ENCODE results near the gene PSMG3.
A peak's percentile ranks its signal among the peaks of the same experiment; 100 is the strongest.

The PSMG3 gene

DNA sequence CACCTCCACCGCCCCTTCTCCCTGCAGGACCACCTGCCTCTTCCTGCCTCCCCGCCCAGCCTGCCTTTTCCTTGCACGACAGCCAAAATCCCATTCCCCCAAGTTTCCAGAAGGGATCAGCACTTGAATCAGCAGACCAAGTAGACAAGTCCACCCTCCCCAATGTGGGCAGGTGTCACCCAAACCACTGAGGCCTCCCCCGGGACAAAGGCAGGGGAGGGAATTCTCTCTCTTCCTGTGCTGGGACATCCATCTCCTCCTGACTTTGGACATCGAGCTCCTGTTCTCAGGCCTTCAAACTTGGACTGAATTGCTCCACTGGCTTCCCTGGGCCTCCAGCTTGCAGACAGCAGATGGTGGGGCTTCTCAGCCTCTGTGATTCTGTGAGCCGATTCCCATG is 21.6 kb upstream of the PSMG3 start:
- TF ChIP-seq, protein P1, sequence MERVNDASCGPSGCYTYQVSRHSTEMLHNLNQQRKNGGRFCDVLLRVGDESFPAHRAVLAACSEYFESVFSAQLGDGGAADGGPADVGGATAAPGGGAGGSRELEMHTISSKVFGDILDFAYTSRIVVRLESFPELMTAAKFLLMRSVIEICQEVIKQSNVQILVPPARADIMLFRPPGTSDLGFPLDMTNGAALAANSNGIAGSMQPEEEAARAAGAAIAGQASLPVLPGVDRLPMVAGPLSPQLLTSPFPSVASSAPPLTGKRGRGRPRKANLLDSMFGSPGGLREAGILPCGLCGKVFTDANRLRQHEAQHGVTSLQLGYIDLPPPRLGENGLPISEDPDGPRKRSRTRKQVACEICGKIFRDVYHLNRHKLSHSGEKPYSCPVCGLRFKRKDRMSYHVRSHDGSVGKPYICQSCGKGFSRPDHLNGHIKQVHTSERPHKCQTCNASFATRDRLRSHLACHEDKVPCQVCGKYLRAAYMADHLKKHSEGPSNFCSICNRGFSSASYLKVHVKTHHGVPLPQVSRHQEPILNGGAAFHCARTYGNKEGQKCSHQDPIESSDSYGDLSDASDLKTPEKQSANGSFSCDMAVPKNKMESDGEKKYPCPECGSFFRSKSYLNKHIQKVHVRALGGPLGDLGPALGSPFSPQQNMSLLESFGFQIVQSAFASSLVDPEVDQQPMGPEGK (CRISPR knock-in tag; IDR thresholded peaks at IDR 0.05; ENCODE audit: borderline replicate concordance), result no peak
- TF ChIP-seq, protein P2, sequence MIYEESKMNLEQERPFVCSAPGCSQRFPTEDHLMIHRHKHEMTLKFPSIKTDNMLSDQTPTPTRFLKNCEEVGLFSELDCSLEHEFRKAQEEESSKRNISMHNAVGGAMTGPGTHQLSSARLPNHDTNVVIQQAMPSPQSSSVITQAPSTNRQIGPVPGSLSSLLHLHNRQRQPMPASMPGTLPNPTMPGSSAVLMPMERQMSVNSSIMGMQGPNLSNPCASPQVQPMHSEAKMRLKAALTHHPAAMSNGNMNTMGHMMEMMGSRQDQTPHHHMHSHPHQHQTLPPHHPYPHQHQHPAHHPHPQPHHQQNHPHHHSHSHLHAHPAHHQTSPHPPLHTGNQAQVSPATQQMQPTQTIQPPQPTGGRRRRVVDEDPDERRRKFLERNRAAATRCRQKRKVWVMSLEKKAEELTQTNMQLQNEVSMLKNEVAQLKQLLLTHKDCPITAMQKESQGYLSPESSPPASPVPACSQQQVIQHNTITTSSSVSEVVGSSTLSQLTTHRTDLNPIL (CRISPR knock-in tag; IDR thresholded peaks at IDR 0.05; ENCODE audit: low read depth), result no peak
- TF ChIP-seq OSR1 (CRISPR knock-in tag; IDR thresholded peaks at IDR 0.05) (no peak), ZC3H10 (CRISPR knock-in tag; IDR thresholded peaks at IDR 0.05) (no peak), ESRRG (CRISPR knock-in tag; IDR thresholded peaks at IDR 0.05) (no peak)
- no peak for ATAC-seq

DNA sequence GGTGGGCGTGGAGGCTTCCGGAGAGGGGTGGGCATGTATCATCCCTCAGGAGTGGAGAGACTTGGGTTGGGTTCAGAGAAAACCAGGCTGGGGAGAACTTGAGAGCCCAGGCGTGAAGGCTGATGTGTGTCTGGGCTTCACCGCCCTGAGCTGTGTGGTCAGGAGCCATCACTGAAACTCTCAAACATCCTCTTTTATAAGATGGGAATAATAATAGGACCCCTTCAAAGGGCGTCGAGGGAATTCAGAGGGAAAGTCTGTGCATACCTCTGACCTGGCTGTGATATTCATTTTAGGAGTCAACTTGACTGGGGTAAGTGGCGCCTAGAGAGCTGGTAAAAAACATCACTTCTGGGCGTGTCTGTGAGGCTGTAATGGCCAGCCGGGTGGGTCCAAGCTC is 21.1 kb upstream of the PSMG3 start:
- no peak for TF ChIP-seq ZFP3 (CRISPR knock-in tag; IDR thresholded peaks at IDR 0.05)
- no peak for TF ChIP-seq ARNTL (CRISPR knock-in tag; IDR thresholded peaks at IDR 0.05; ENCODE audit: borderline replicate concordance, low read depth)
- TF ChIP-seq BACH2 (CRISPR knock-in tag; IDR thresholded peaks at IDR 0.05; ENCODE audit: borderline replicate concordance), result no peak
- TF ChIP-seq, protein P3, sequence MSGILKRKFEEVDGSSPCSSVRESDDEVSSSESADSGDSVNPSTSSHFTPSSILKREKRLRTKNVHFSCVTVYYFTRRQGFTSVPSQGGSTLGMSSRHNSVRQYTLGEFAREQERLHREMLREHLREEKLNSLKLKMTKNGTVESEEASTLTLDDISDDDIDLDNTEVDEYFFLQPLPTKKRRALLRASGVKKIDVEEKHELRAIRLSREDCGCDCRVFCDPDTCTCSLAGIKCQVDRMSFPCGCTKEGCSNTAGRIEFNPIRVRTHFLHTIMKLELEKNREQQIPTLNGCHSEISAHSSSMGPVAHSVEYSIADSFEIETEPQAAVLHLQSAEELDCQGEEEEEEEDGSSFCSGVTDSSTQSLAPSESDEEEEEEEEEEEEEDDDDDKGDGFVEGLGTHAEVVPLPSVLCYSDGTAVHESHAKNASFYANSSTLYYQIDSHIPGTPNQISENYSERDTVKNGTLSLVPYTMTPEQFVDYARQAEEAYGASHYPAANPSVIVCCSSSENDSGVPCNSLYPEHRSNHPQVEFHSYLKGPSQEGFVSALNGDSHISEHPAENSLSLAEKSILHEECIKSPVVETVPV (CRISPR knock-in tag; IDR thresholded peaks at IDR 0.05), result no peak
- TF ChIP-seq, protein P4, sequence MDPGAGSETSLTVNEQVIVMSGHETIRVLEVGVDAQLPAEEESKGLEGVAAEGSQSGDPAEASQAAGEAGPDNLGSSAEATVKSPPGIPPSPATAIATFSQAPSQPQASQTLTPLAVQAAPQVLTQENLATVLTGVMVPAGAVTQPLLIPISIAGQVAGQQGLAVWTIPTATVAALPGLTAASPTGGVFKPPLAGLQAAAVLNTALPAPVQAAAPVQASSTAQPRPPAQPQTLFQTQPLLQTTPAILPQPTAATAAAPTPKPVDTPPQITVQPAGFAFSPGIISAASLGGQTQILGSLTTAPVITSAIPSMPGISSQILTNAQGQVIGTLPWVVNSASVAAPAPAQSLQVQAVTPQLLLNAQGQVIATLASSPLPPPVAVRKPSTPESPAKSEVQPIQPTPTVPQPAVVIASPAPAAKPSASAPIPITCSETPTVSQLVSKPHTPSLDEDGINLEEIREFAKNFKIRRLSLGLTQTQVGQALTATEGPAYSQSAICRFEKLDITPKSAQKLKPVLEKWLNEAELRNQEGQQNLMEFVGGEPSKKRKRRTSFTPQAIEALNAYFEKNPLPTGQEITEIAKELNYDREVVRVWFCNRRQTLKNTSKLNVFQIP (CRISPR knock-in tag; IDR thresholded peaks at IDR 0.05; ENCODE audit: borderline replicate concordance, low read depth), result no peak
- ATAC-seq, result no peak

DNA sequence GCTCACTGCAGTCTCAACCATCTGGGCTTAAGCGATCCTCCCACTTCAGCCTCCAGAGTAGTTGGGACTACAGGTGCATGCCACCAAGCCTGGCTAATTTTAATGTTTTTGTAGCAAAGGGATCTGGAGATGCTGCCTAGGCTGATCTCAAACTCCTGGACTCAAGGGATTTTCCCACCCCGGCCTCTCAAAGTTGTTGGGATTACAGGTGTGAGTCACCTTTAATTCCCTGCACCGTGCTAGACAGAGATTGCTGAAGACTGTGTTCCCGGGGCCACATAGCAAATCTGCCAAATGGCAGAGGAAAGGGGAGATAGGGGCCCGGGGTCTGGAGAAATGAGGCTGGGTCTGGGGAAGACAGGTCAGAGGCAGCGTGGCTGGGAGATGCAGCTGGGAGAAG is 20.6 kb upstream of the PSMG3 start:
- TF ChIP-seq ZFP3 (CRISPR knock-in tag; IDR thresholded peaks at IDR 0.05), result no peak
- TF ChIP-seq, protein P1 (CRISPR knock-in tag; IDR thresholded peaks at IDR 0.05; ENCODE audit: borderline replicate concordance), result no peak
- TF ChIP-seq PPARA (CRISPR knock-in tag; IDR thresholded peaks at IDR 0.05; ENCODE audit: borderline replicate concordance), result no peak
- TF ChIP-seq BACH2 (CRISPR knock-in tag; IDR thresholded peaks at IDR 0.05; ENCODE audit: borderline replicate concordance), result no peak
- TF ChIP-seq SNAI2 (CRISPR knock-in tag; IDR thresholded peaks at IDR 0.05), result no peak
- ATAC-seq, result no peak

DNA sequence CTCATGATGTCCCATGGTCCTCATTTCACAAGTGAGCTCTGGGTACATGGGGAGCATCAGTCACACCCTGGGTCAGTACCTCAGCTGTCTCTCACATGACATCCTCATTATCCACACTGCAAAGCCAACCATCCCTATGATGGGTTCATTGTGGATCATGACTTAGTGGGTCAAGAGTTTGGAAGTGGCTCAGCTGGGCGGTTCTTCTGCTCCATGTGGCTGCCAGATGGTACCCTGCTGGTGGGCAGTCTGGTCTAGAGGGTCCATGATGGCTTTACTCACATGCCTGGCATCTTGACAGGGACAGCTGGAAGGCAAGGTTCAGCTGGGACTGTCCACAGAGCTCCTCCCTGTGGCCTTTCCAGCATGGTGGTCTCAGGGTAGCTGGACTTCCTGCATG is 19.1 kb upstream of the PSMG3 start:
- TF ChIP-seq ZNF70 (CRISPR knock-in tag; IDR thresholded peaks at IDR 0.05) (peak; percentile 18; the same call in 1 of the 2 replicates), PPARA (CRISPR knock-in tag; IDR thresholded peaks at IDR 0.05; ENCODE audit: borderline replicate concordance) (no peak), OSR1 (CRISPR knock-in tag; IDR thresholded peaks at IDR 0.05) (no peak)
- no peak for ATAC-seq

DNA sequence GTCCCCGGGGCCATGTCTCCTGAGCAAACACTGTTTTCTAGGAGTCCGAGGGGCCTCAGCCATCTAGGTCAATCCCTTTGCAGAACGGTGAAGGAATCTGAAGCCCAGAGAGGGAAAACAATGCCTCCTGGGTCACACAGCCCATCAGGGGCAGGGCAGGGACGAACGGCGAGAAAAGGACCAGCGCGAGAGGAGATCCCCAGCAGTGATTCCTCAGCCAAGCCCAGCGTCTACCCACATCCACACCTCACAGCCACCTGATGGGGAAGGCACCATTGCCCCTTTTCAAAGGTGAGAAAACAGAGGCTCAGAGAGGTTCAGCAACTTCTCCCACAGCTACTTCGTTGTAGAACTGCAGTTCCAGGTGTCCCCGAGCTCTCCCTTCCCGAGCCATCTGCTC is 17.9 kb upstream of the PSMG3 start:
- no peak for TF ChIP-seq GLIS3 (CRISPR knock-in tag; IDR thresholded peaks at IDR 0.05)
- no peak for TF ChIP-seq ZFP3 (CRISPR knock-in tag; IDR thresholded peaks at IDR 0.05)
- no peak for TF ChIP-seq SNAI2 (CRISPR knock-in tag; IDR thresholded peaks at IDR 0.05)
- no peak for TF ChIP-seq ARNTL (CRISPR knock-in tag; IDR thresholded peaks at IDR 0.05; ENCODE audit: borderline replicate concordance, low read depth)
- no peak for TF ChIP-seq RARB (CRISPR knock-in tag; IDR thresholded peaks at IDR 0.05)
- TF ChIP-seq ISL1 (CRISPR knock-in tag; IDR thresholded peaks at IDR 0.05), result no peak
- TF ChIP-seq ZC3H10 (CRISPR knock-in tag; IDR thresholded peaks at IDR 0.05), result no peak
- TF ChIP-seq TOX (CRISPR knock-in tag; IDR thresholded peaks at IDR 0.05; ENCODE audit: borderline replicate concordance), result no peak
- ATAC-seq, result no peak

Data from SK-N-SH treated with all-trans-retinoic acid at 6 μM for 48 hours (cell line).